ENCODE results near the gene ZIM2. TPM values are rescaled to one million over a fixed set of nuclear protein-coding genes. Genes with fewer than 3 reads are reported as not detected.

The ZIM2 gene
- total RNA-seq, 4 donors from 2014 or later = 0.38 TPM; not detected in 3

DNA sequence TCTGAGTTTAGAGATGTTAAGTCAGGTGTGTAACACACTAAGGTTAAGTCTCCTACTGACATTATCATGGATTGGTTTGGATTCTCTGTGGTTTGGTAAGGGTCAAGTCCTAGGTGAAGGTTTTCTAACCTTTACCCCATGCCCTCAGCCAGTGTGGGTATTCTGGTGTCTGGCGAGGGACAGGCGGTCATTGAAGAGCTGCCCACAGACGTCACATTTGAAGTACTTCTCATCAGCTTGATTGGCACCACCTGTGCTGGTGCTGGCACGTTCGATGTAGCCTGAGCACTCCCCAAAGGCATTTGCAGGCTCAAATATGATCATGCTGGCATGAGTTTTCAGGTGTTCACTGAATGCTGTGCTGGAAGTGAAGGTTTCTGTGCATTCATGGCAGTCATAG is 27.0 kb downstream of the ZIM2 start:
- Histone ChIP-seq H3K27me3 (no peaks in the 10 kb centered on the region), H3K27ac (no peak overlapping the region), H3K4me3 (no peak overlapping the region), H3K4me1 (no peaks in the 10 kb centered on the region), H3K36me3 (peaks cover 0 to 16% (median 0%) of the 10 kb centered on the region in 3 donors), H3K9me3 (peaks cover 0 to 16% (median 8%) of the 10 kb centered on the region in 3 donors)
- TF ChIP-seq, protein P1, sequence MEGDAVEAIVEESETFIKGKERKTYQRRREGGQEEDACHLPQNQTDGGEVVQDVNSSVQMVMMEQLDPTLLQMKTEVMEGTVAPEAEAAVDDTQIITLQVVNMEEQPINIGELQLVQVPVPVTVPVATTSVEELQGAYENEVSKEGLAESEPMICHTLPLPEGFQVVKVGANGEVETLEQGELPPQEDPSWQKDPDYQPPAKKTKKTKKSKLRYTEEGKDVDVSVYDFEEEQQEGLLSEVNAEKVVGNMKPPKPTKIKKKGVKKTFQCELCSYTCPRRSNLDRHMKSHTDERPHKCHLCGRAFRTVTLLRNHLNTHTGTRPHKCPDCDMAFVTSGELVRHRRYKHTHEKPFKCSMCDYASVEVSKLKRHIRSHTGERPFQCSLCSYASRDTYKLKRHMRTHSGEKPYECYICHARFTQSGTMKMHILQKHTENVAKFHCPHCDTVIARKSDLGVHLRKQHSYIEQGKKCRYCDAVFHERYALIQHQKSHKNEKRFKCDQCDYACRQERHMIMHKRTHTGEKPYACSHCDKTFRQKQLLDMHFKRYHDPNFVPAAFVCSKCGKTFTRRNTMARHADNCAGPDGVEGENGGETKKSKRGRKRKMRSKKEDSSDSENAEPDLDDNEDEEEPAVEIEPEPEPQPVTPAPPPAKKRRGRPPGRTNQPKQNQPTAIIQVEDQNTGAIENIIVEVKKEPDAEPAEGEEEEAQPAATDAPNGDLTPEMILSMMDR (IDR thresholded peaks at IDR 0.05) = no peak
- TF ChIP-seq POLR2A (IDR thresholded peaks at IDR 0.05) = no peak
- WGBS, 2 donors = 86 to 87% methylated on average over 5 of the region's 5 CpGs
- DNase-seq = no peak
- intact Hi-C loops (cut with DNase I) = no loop called here

DNA sequence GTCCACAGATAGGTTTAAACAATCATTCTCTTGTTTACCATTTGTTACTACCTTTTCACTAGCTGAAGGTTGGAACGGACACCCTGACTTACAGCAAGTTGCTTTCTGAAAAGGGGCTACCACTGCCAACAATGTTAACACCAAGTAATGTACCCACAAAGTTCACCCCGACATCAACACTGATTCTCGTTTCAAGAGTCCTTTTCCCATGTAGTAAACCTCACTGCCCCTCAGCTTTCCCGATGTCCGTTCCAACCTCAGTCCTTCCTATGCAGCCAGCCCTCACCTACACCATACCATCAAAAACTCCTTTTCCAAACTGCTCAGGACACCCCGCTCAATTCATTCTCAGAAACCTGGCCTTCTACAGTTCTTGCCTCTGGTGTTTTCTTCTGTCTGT is 29.0 kb downstream of the ZIM2 start:
- TF ChIP-seq, protein P1 (IDR thresholded peaks at IDR 0.05) = no peak
- no peak for TF ChIP-seq POLR2A (IDR thresholded peaks at IDR 0.05)

DNA sequence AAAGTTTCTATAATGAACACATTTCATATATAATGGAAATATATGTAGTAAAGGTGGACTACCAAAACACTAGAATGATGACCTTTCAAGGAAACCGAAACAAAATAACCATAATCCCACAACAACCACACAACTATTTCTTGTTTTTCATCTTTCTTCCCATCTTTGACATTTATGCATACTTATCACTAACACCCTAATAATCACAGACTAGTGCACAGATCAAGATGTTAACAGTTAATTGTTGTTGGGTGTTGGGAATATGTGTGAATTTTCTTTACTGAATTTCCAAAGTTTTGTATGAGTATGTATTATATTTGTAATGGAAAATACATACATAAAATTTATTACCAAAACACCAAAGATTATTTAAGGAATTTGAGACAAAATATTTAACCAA is 30.3 kb downstream of the ZIM2 start:
- no peaks in the 10 kb centered on the region for H3K36me3 ChIP-seq
- 78 to 93% methylated on average over 1 of the region's 1 CpG for WGBS, 2 donors
- H3K4me1 ChIP-seq = no peaks in the 10 kb centered on the region
- H3K27ac ChIP-seq = no peak overlapping the region
- intact Hi-C loops (cut with DNase I) = no loop called here
- TF ChIP-seq, protein P1 (IDR thresholded peaks at IDR 0.05) = no peak
- TF ChIP-seq POLR2A (IDR thresholded peaks at IDR 0.05) = no peak
- H3K27me3 ChIP-seq = no peaks in the 10 kb centered on the region
- H3K4me3 ChIP-seq = no peak overlapping the region
- peaks cover 0 to 26% (median 11%) of the 10 kb centered on the region in 3 donors for H3K9me3 ChIP-seq
- DNase-seq = no peak

More for the DNA sequence above, 29.0 kb downstream of the ZIM2 start:
- no peak overlapping the region for H3K4me3 ChIP-seq
- no peaks in the 10 kb centered on the region for H3K27me3 ChIP-seq
- intact Hi-C loops (cut with DNase I) = no loop called here
- no peaks in the 10 kb centered on the region for H3K4me1 ChIP-seq
- H3K27ac ChIP-seq = no peak overlapping the region
- H3K9me3 ChIP-seq = peaks cover 0 to 14% (median 13%) of the 10 kb centered on the region in 3 donors
- H3K36me3 ChIP-seq = no peaks in the 10 kb centered on the region
- no peak for DNase-seq
- 57 to 79% methylated on average over 6 of the region's 6 CpGs for WGBS, 2 donors

DNA sequence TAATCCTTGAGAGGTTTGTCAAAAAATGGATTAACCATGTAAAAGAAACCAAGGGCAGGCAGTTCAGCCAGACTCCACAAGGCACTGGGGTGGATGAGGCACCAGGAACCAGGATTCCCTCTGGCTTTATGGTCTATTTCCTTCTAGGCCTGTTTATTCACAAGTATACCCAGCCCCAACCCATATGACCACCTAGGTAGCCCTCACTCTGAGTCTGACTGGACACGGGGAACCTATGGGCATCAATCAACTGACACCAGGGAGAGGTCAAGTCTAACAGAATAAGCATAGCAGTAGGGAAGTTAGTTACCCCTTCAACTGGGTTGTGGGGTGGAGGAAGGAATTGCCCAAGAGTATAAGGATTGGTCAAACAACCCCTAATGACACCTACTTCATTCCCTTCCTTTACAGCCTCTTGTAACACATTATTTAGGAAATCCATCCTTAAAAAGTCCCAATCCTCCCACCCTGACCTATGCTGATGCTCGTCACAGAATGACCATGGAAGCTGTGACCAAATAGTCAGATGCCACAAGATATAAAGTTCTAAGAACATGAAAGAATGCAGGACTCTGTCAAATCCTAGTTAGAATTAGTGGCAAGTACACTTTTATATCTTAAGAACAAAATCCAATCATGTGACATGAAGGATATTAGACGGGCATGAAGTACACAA is 31.7 kb downstream of the ZIM2 start:
- H3K27me3 ChIP-seq = no peaks in the 10 kb centered on the region
- WGBS, 2 donors = 75 to 88% methylated on average over 3 of the region's 3 CpGs
- no peak for DNase-seq
- H3K36me3 ChIP-seq = no peaks in the 10 kb centered on the region
- TF ChIP-seq, protein P1 (IDR thresholded peaks at IDR 0.05) = no peak
- TF ChIP-seq POLR2A (IDR thresholded peaks at IDR 0.05) = no peak
- H3K4me3 ChIP-seq = no peak overlapping the region
- intact Hi-C loops (cut with DNase I) = no loop called here
- H3K4me1 ChIP-seq = no peaks in the 10 kb centered on the region
- peaks cover 0 to 39% (median 11%) of the 10 kb centered on the region in 3 donors for H3K9me3 ChIP-seq
- no peak overlapping the region for H3K27ac ChIP-seq

DNA sequence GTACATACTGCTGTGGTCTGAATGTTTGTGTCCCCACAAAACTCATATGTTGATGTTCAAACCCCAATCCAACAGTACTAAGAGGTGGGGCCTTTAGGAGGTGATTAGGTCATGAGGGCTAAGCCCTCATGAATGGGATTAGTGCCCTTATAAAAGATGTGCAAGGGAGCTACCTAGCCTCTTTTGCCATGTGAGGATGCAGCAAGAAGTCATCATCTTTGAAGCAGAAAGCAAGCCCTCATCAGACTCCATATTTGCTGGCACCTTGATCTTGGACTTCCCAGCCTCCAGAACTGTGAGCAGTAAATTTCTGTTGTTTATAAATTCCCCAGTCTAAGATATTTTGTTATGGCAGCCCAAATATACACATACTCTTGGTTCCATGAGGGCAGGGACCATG is 33.9 kb downstream of the ZIM2 start:
- Histone ChIP-seq H3K27me3 (no peaks in the 10 kb centered on the region), H3K4me3 (no peak overlapping the region), H3K27ac (no peak overlapping the region), H3K4me1 (no peaks in the 10 kb centered on the region), H3K36me3 (no peaks in the 10 kb centered on the region), H3K9me3 (peaks cover 0 to 54% (median 15%) of the 10 kb centered on the region in 3 donors)
- no peak for DNase-seq
- intact Hi-C loops (cut with DNase I) = no loop called here
- TF ChIP-seq, protein P1 (IDR thresholded peaks at IDR 0.05) = no peak
- TF ChIP-seq POLR2A (IDR thresholded peaks at IDR 0.05) = no peak

Data from esophagus squamous epithelium (tissue), 5 donors.